Uterus (tissue), 4 donors: ENCODE data around the gene SPPL2A. TPM values are rescaled to one million over a fixed set of nuclear protein-coding genes. Genes with fewer than 3 reads are reported as not detected.

Experiments used
- DNase-seq, 2 donors: peaks; one replicate each; pipeline ENCODE4 v3.0.0-alpha.2; 2019 to 2020
- H3K27ac ChIP-seq, 2 donors: fragments of 200-600 bp; sonication (generic); 1 replicate in 1 of 2; 2 replicates in 1 of 2; pipeline ENCODE4 v1.5.1; 2016 to 2018
- H3K27me3 ChIP-seq, 2 donors: fragments of 200-600 bp; sonication (generic); one replicate each; pipeline ENCODE4 v1.5.1; 2018 to 2019; ENCODE audit warnings: control low read depth in 1 of 2
- H3K36me3 ChIP-seq, 2 donors: fragments of 200-600 bp; sonication (generic); one replicate each; pipeline ENCODE4 v1.5.1; 2019; ENCODE audit warnings: control low read depth in 1 of 2
- H3K4me1 ChIP-seq, 2 donors: fragments of 200-600 bp; sonication (generic); one replicate each; pipeline ENCODE4 v1.5.1; 2018 to 2019; ENCODE audit warnings: control low read depth in 1 of 2
- H3K4me3 ChIP-seq, 2 donors: fragments of 200-600 bp; sonication (generic); 1 replicate in 1 of 2; 2 replicates in 1 of 2; pipeline ENCODE4 v1.5.1; 2018 to 2019; ENCODE audit warnings: mild to moderate bottlenecking in 1 of 2
- H3K9me3 ChIP-seq, 2 donors: fragments of 200-600 bp; sonication (generic); one replicate each; pipeline ENCODE4 v1.5.1; 2019; ENCODE audit warnings: control low read depth in 1 of 2
- CTCF ChIP-seq, 4 experiments: fragments of 200-600 bp in 2 of 4; fragments of 450-650 bp in 2 of 4; sonication (generic) in 2 of 4; IDR thresholded peaks; one replicate each; pipeline ENCODE4 v1.5.1; 2016 to 2019; ENCODE audit warnings: antibody characterized with exemption in 4 of 4, mild to moderate bottlenecking in 2 of 4, moderate library complexity in 1 of 4
- POLR2A ChIP-seq, 2 donors: fragments of 450-650 bp; IDR thresholded peaks; one replicate each; pipeline ENCODE4 v1.6.1; 2016; ENCODE audit warnings: antibody characterized with exemption in 2 of 2, mild to moderate bottlenecking in 1 of 2, moderate library complexity in 1 of 2
- intact Hi-C: fragments of 100-400 bp; cut with DNase I; formaldehyde crosslinking; loops from one replicate; pipeline ENCODE4 v1.15.1; 2023; ENCODE audit warnings: low total_unique reads
- total RNA-seq, 4 donors: library from RNA; depleted of rRNA in 3 of 4; stranded (reverse); fragments of >200 nt in 3 of 4; gene quantifications; one replicate each; pipeline versions ENCODE4 v1.1.0 to v1.2.4, GENCODE V29; 2014 to 2023
- donor health status: DM: yes; HTN: yes; CAD: no.

The SPPL2A gene
- total RNA-seq, 4 donors from 2014 or later = 52.6 to 193 (median 101) TPM

- no peaks in the 10 kb centered on the region for H3K36me3 ChIP-seq
- no peak overlapping the region for H3K27ac ChIP-seq
- H3K4me1 ChIP-seq = no peaks in the 10 kb centered on the region
- intact Hi-C loops = no loop called here
- H3K9me3 ChIP-seq = no peaks in the 10 kb centered on the region
- no peak for DNase-seq
- TF ChIP-seq CTCF (IDR thresholded peaks at IDR 0.05) = no peak
- no peaks in the 10 kb centered on the region for H3K27me3 ChIP-seq
- H3K4me3 ChIP-seq = no peak overlapping the region
Observed at GRCh38 chr15:50797926-50798325, 32.4 kb upstream of the SPPL2A start.

- H3K9me3 ChIP-seq = no peaks in the 10 kb centered on the region
- no peaks in the 10 kb centered on the region for H3K4me1 ChIP-seq
- intact Hi-C loops = no loop called here
- no peak for DNase-seq
- TF ChIP-seq POLR2A (IDR thresholded peaks at IDR 0.05) (no peak), CTCF (IDR thresholded peaks at IDR 0.05) (no peak)
- no peak overlapping the region for H3K4me3 ChIP-seq
- no peak overlapping the region for H3K27ac ChIP-seq
- H3K36me3 ChIP-seq = no peaks in the 10 kb centered on the region
- H3K27me3 ChIP-seq = no peaks in the 10 kb centered on the region
Observed at GRCh38 chr15:50791486-50791885, 26.0 kb upstream of the SPPL2A start.

- no peak for DNase-seq
- H3K9me3 ChIP-seq = no peaks in the 10 kb centered on the region
- H3K4me3 ChIP-seq = no peak overlapping the region
- no peaks in the 10 kb centered on the region for H3K4me1 ChIP-seq
- no peaks in the 10 kb centered on the region for H3K36me3 ChIP-seq
- TF ChIP-seq CTCF (IDR thresholded peaks at IDR 0.05) (no peak), POLR2A (IDR thresholded peaks at IDR 0.05) (no peak)
- H3K27me3 ChIP-seq = no peaks in the 10 kb centered on the region
- intact Hi-C loops = no loop called here
- H3K27ac ChIP-seq = no peak overlapping the region
Observed at GRCh38 chr15:50790778-50791453, 25.4 kb upstream of the SPPL2A start.

- TF ChIP-seq CTCF (IDR thresholded peaks at IDR 0.05) (no peak), POLR2A (IDR thresholded peaks at IDR 0.05) (no peak)
- no peak overlapping the region for H3K27ac ChIP-seq
- H3K36me3 ChIP-seq = no peaks in the 10 kb centered on the region
- no peak for DNase-seq
- intact Hi-C loops = no loop called here
- H3K27me3 ChIP-seq = no peaks in the 10 kb centered on the region
- H3K4me3 ChIP-seq = no peak overlapping the region
- no peaks in the 10 kb centered on the region for H3K9me3 ChIP-seq
- H3K4me1 ChIP-seq = no peaks in the 10 kb centered on the region
Observed at GRCh38 chr15:50786871-50787270, 21.4 kb upstream of the SPPL2A start.

GRCh38 chr15:50786438-50786837, 20.9 kb upstream of the SPPL2A start:
- Histone ChIP-seq H3K27me3 (no peaks in the 10 kb centered on the region), H3K27ac (no peak overlapping the region), H3K36me3 (no peaks in the 10 kb centered on the region), H3K4me3 (no peak overlapping the region), H3K4me1 (no peaks in the 10 kb centered on the region), H3K9me3 (no peaks in the 10 kb centered on the region)
- intact Hi-C loops = no loop called here
- DNase-seq = no peak
- no peak for TF ChIP-seq CTCF (IDR thresholded peaks at IDR 0.05)
